Endodermal cell (in vitro differentiated cells): Measurements from ENCODE around the gene WNT8B. TPM values are rescaled to one million over a fixed set of nuclear protein-coding genes. Genes with fewer than 3 reads are reported as not detected.

Experiments used
- DNase-seq: peaks from one replicate; pipeline ENCODE4 v3.0.0-alpha.2; 2017
- H3K27ac ChIP-seq: 2 replicates; pipeline ENCODE4 v1.5.1; 2013; ENCODE audit warnings: mild to moderate bottlenecking, low read depth, low read length, moderate library complexity
- H3K27me3 ChIP-seq: 2 replicates; pipeline ENCODE4 v1.6.1; 2013; ENCODE audit warnings: mild to moderate bottlenecking, low read length, moderate library complexity; ENCODE audit not compliant: insufficient read depth, control insufficient read depth, poor library complexity, severe bottlenecking
- H3K36me3 ChIP-seq: 2 replicates; pipeline ENCODE4 v1.7.0; 2013; ENCODE audit warnings: mild to moderate bottlenecking, low read length, moderate library complexity; ENCODE audit not compliant: control insufficient read depth, insufficient read depth
- H3K4me1 ChIP-seq: one replicate; pipeline ENCODE4 v1.7.0; 2013; ENCODE audit warnings: low read length; ENCODE audit not compliant: control insufficient read depth, insufficient read depth
- H3K4me3 ChIP-seq: 2 replicates; pipeline ENCODE4 v1.5.1; 2013; ENCODE audit warnings: mild to moderate bottlenecking, low read length, moderate library complexity
- H3K9ac ChIP-seq: 2 replicates; pipeline ENCODE4 v1.6.1; 2013; ENCODE audit warnings: mild to moderate bottlenecking, low read length, moderate library complexity; ENCODE audit not compliant: poor library complexity, severe bottlenecking; ENCODE audit errors: extremely low read depth
- H3K9me3 ChIP-seq: 2 replicates; pipeline ENCODE4 v1.6.1; 2013; ENCODE audit warnings: mild to moderate bottlenecking, low read length, moderate library complexity; ENCODE audit not compliant: control insufficient read depth
- H3K27ac Mint-ChIP-seq: 2 replicates; pipeline ENCODE4 v1.8.0; 2020; ENCODE audit warnings: mixed read lengths
- H3K27me3 Mint-ChIP-seq: 2 replicates; pipeline ENCODE4 v1.8.0; 2021; ENCODE audit warnings: mild to moderate bottlenecking, mixed read lengths; ENCODE audit not compliant: insufficient read depth
- H3K36me3 Mint-ChIP-seq: 2 replicates; pipeline ENCODE4 v1.8.0; 2020; ENCODE audit warnings: low read depth, mixed read lengths
- H3K4me1 Mint-ChIP-seq: 2 replicates; pipeline ENCODE4 v1.8.0; 2020; ENCODE audit warnings: mixed read lengths
- H3K4me3 Mint-ChIP-seq: 2 replicates; pipeline ENCODE4 v1.8.0; 2020; ENCODE audit warnings: mild to moderate bottlenecking, moderate library complexity, mixed read lengths
- H3K9me3 Mint-ChIP-seq: 2 replicates; pipeline ENCODE4 v1.8.0; 2020; ENCODE audit warnings: mild to moderate bottlenecking, mixed read lengths
- CTCF ChIP-seq: fragments of 200-600 bp; sonication (generic); conservative IDR thresholded peaks from 2 replicates; pipeline ENCODE4 v1.5.0; 2021; ENCODE audit warnings: antibody characterized with exemption, mild to moderate bottlenecking
- WGBS, 2 experiments: methylation state at CpG; one replicate each; pipeline versions ENCODE4 v1.1.5 to v1.1.7; 2013; ENCODE audit warnings: missing lambda C conversion rate in 2 of 2, mixed read lengths in 1 of 2; ENCODE audit not compliant: insufficient coverage in 1 of 2, insufficient read length in 1 of 2; 5-methylcytosine and 5-hydroxymethylcytosine counted together
- total RNA-seq, 2 donors: library from RNA; stranded (reverse); fragmentation: NEBNext Ultra II Directional in 1 of 2; extraction: Animal tissue kit (Norgen Biotek cat#: 25700) in 1 of 2; gene quantifications; 2 replicates in 1 of 2; 3 replicates in 1 of 2; pipeline ENCODE4 v1.2.1, GENCODE V29; 2021

Gene WNT8B
- total RNA-seq, 2 donors from 2014 or later: 0.13 TPM; not detected in 1

GRCh38 chr10:100427374-100427773, 35.4 kb upstream of the WNT8B start:
- Mint-ChIP-seq H3K27ac (no peak overlapping the region), H3K36me3 (no peaks in the 10 kb centered on the region), H3K9me3 (no peaks in the 10 kb centered on the region), H3K4me3 (no peak overlapping the region), H3K27me3 (peaks cover 3% of the 10 kb centered on the region), H3K4me1 (peaks cover 7% of the 10 kb centered on the region)
- Histone ChIP-seq H3K9ac (no peak overlapping the region), H3K4me3 (no peak overlapping the region), H3K9me3 (no peaks in the 10 kb centered on the region), H3K27me3 (no peaks in the 10 kb centered on the region), H3K36me3 (no peaks in the 10 kb centered on the region), H3K4me1 (no peaks in the 10 kb centered on the region), H3K27ac (no peak overlapping the region)
- no peak for DNase-seq
- WGBS, 2 experiments: 100% methylated on average over 1 to 2 of the region's 2 CpGs
- TF ChIP-seq CTCF: no peak

GRCh38 chr10:100433253-100434240, 29.3 kb upstream of the WNT8B start:
- Histone ChIP-seq H3K27ac (no peak overlapping the region), H3K9ac (no peak overlapping the region), H3K4me3 (no peak overlapping the region), H3K27me3 (peaks cover 3% of the 10 kb centered on the region), H3K4me1 (no peaks in the 10 kb centered on the region), H3K36me3 (no peaks in the 10 kb centered on the region), H3K9me3 (no peaks in the 10 kb centered on the region)
- no peaks in the 10 kb centered on the region for H3K9me3 Mint-ChIP-seq
- H3K27ac Mint-ChIP-seq: no peak overlapping the region
- no peaks in the 10 kb centered on the region for H3K36me3 Mint-ChIP-seq
- H3K4me1 Mint-ChIP-seq: no peaks in the 10 kb centered on the region
- peak; percentile 99 for DNase-seq
- WGBS, 2 experiments: 20 to 35% methylated on average over 11 to 13 of the region's 13 CpGs
- H3K27me3 Mint-ChIP-seq: peaks cover 4% of the 10 kb centered on the region
- TF ChIP-seq CTCF: peak; percentile 100
- no peak overlapping the region for H3K4me3 Mint-ChIP-seq

- Histone ChIP-seq H3K27me3 (peaks cover 3% of the 10 kb centered on the region), H3K27ac (no peak overlapping the region)
- H3K4me1 Mint-ChIP-seq: no peaks in the 10 kb centered on the region
These were observed 26.6 kb upstream of the WNT8B start for GRCh38 chr10:100436255-100436654.

More at GRCh38 chr10:100436255-100436654, 26.6 kb upstream of the WNT8B start:
- Mint-ChIP-seq H3K9me3 (no peaks in the 10 kb centered on the region), H3K4me3 (no peak overlapping the region), H3K27me3 (peaks cover 17% of the 10 kb centered on the region), H3K27ac (no peak overlapping the region), H3K36me3 (no peaks in the 10 kb centered on the region)
- Histone ChIP-seq H3K9ac (no peak overlapping the region), H3K9me3 (no peaks in the 10 kb centered on the region), H3K36me3 (no peaks in the 10 kb centered on the region), H3K4me3 (no peak overlapping the region), H3K4me1 (no peaks in the 10 kb centered on the region)
- peak; percentile 43 for DNase-seq
- 52 to 77% methylated on average over 3 of the region's 3 CpGs for WGBS, 2 experiments
- TF ChIP-seq CTCF: no peak
